CD14-positive monocyte (primary cell): ENCODE measurements around the gene CD300E. TPM values are rescaled to one million over a fixed set of nuclear protein-coding genes. Genes with fewer than 3 reads are reported as not detected.

Source experiments
- DNase-seq, 3 donors: peaks; one replicate each; pipeline ENCODE4 v3.0.0-alpha.2; 2011 to 2022
- H2AFZ ChIP-seq: 2 replicates; pipeline ENCODE4 v1.6.0; 2012; ENCODE audit warnings: mild to moderate bottlenecking, low read depth, low read length, inconsistent platforms; ENCODE audit not compliant: insufficient read depth, poor library complexity, severe bottlenecking
- H3K27ac ChIP-seq, 2 donors: 1 replicate in 1 of 2; 2 replicates in 1 of 2; pipeline ENCODE4 v1.5.1; 2012 to 2013; ENCODE audit warnings: low read length in 2 of 2, control low read depth in 1 of 2, inconsistent platforms in 1 of 2, low read depth in 1 of 2, mild to moderate bottlenecking in 1 of 2
- H3K27me3 ChIP-seq, 2 donors: one replicate each; pipeline versions ENCODE4 v1.6.0 to v1.6.1; 2011 to 2013; ENCODE audit warnings: low read length in 2 of 2; ENCODE audit not compliant: control insufficient read depth in 2 of 2, insufficient read depth in 2 of 2
- H3K36me3 ChIP-seq, 2 donors: replicated peaks in 1 of 2; 1 replicate in 1 of 2; 2 replicates in 1 of 2; pipeline versions ENCODE4 v1.5.1 to v1.6.1; 2012 to 2013; ENCODE audit warnings: low read length in 2 of 2, control low read depth in 1 of 2, inconsistent platforms in 1 of 2, mild to moderate bottlenecking in 1 of 2; ENCODE audit not compliant: insufficient read depth in 2 of 2, control insufficient read depth in 1 of 2
- H3K4me1 ChIP-seq, 2 donors: 1 replicate in 1 of 2; 2 replicates in 1 of 2; pipeline versions ENCODE4 v1.5.1 to v1.6.1; 2012 to 2013; ENCODE audit warnings: low read length in 2 of 2, control low read depth in 1 of 2, inconsistent platforms in 1 of 2, mild to moderate bottlenecking in 1 of 2, moderate library complexity in 1 of 2; ENCODE audit not compliant: insufficient read depth in 2 of 2, control insufficient read depth in 1 of 2
- H3K4me2 ChIP-seq: replicated peaks from 2 replicates; pipeline ENCODE3; 2012; ENCODE audit warnings: low read length, moderate library complexity, mild to moderate bottlenecking; ENCODE audit not compliant: poor library complexity, severe bottlenecking; ENCODE audit errors: extremely low read depth
- H3K4me3 ChIP-seq, 3 experiments: fragments of 200-600 bp in 1 of 3; sonication (generic) in 1 of 3; replicated peaks in 1 of 3; 1 replicate in 2 of 3; 2 replicates in 1 of 3; pipeline ENCODE4 v1.5.1; 2011 to 2013; ENCODE audit warnings: low read length in 3 of 3, mild to moderate bottlenecking in 3 of 3, control low read depth in 2 of 3, low read depth in 2 of 3, inconsistent platforms in 1 of 3, moderate library complexity in 1 of 3
- H3K79me2 ChIP-seq: 2 replicates; pipeline ENCODE4 v1.6.0; 2012; ENCODE audit warnings: mild to moderate bottlenecking, control low read depth, inconsistent platforms, low read length, moderate library complexity; ENCODE audit not compliant: insufficient read depth
- H3K9ac ChIP-seq: 2 replicates; pipeline ENCODE4 v1.6.0; 2017; ENCODE audit warnings: low read length, mild to moderate bottlenecking; ENCODE audit not compliant: insufficient read depth, poor library complexity, severe bottlenecking
- H3K9me3 ChIP-seq, 2 donors: replicated peaks in 1 of 2; 1 replicate in 1 of 2; 2 replicates in 1 of 2; pipeline versions ENCODE4 v1.5.1 to v1.6.1; 2012 to 2013; ENCODE audit warnings: low read length in 2 of 2, control low read depth in 1 of 2; ENCODE audit not compliant: control insufficient read depth in 1 of 2, insufficient read depth in 1 of 2
- H4K20me1 ChIP-seq: 2 replicates; pipeline ENCODE4 v1.6.0; 2012; ENCODE audit warnings: mild to moderate bottlenecking, low read length, control low read depth, moderate library complexity; ENCODE audit not compliant: insufficient read depth
- H3K27ac Mint-ChIP-seq, 7 donors: one replicate each; pipeline ENCODE4 v1.8.0; 2020; ENCODE audit warnings: mild to moderate bottlenecking in 7 of 7, mixed read lengths in 7 of 7, moderate library complexity in 6 of 7, inconsistent platforms in 2 of 7
- H3K27me3 Mint-ChIP-seq, 3 donors: one replicate each; pipeline ENCODE4 v1.8.0; 2021 to 2022; ENCODE audit warnings: low read depth in 3 of 3, mild to moderate bottlenecking in 3 of 3, mixed read lengths in 3 of 3, moderate library complexity in 3 of 3, inconsistent platforms in 1 of 3
- H3K36me3 Mint-ChIP-seq, 2 donors: one replicate each; pipeline ENCODE4 v1.8.0; 2020; ENCODE audit warnings: mixed read lengths in 2 of 2, inconsistent platforms in 1 of 2, mild to moderate bottlenecking in 1 of 2
- H3K4me1 Mint-ChIP-seq: one replicate; pipeline ENCODE4 v1.8.0; 2020; ENCODE audit warnings: mild to moderate bottlenecking, mixed read lengths
- H3K4me3 Mint-ChIP-seq, 2 donors: one replicate each; pipeline ENCODE4 v1.8.0; 2020; ENCODE audit warnings: mild to moderate bottlenecking in 2 of 2, mixed read lengths in 2 of 2, moderate library complexity in 1 of 2
- H3K9me3 Mint-ChIP-seq, 7 donors: one replicate each; pipeline ENCODE4 v1.8.0; 2020 to 2022; ENCODE audit warnings: mixed read lengths in 7 of 7, mild to moderate bottlenecking in 6 of 7, moderate library complexity in 6 of 7, inconsistent platforms in 2 of 7
- CTCF ChIP-seq: fragments of 200-600 bp; IDR thresholded peaks from one replicate; pipeline ENCODE4 v1.8.0; 2022; ENCODE audit warnings: antibody characterized with exemption, mild to moderate bottlenecking
- WGBS: methylation state at CpG from one replicate; pipeline ENCODE4 v1.1.5; 2013; ENCODE audit warnings: missing lambda C conversion rate; ENCODE audit not compliant: insufficient coverage; 5-methylcytosine and 5-hydroxymethylcytosine counted together
- intact Hi-C, 2 donors: fragments of 100-400 bp; cut with micrococcal nuclease; formaldehyde crosslinking; loops; one replicate each; pipeline versions ENCODE4 v1.15.0 to v1.15.1; 2023
- polyA plus RNA-seq, 3 donors: library from polyadenylated mRNA; depleted of rRNA in 1 of 3; unstranded in 2 of 3; stranded (reverse) in 1 of 3; fragments of 300-500 nt in 2 of 3; fragments of >200 nt in 1 of 3; fragmentation: Illumina TruSeq in 2 of 3; gene quantifications; 1 replicate in 2 of 3; 2 replicates in 1 of 3; pipeline ENCODE4 v1.2.3, GENCODE V29; 2012 to 2021

CD300E gene
- polyA plus RNA-seq, 3 donors: 65.0 to 228 (median 122) TPM

GRCh38 chr17:74607221-74607620, 16.3 kb downstream of the CD300E start:
- H3K36me3 Mint-ChIP-seq: peaks cover 28 to 29% of the 10 kb centered on the region in 2 donors
- H3K9me3 Mint-ChIP-seq: peaks cover 0 to 8% (median 3%) of the 10 kb centered on the region in 7 donors
- no peaks in the 10 kb centered on the region for H3K79me2 ChIP-seq
- peaks cover 69% of the 10 kb centered on the region for H3K4me1 Mint-ChIP-seq
- H3K9ac ChIP-seq: no peak overlapping the region
- peak overlapping the region; percentile 73 to 92 (median 91) for H3K27ac Mint-ChIP-seq
- H2AFZ ChIP-seq: no peak overlapping the region
- intact Hi-C loops: no loop called here
- H3K9me3 ChIP-seq: no peaks in the 10 kb centered on the region
- H3K27me3 ChIP-seq: no peaks in the 10 kb centered on the region
- no peak for TF ChIP-seq CTCF
- peak overlapping the region in 1 of 2 donors; percentile 54 for H3K4me3 Mint-ChIP-seq
- peaks cover 0 to 10% (median 1%) of the 10 kb centered on the region in 3 donors for H3K27me3 Mint-ChIP-seq
- peak overlapping the region; percentile 42 for H3K4me2 ChIP-seq
- peak overlapping the region; percentile 32 to 72 for H3K27ac ChIP-seq
- H3K4me3 ChIP-seq: peak overlapping the region in 1 of 3 experiments; percentile 29
- peaks cover 24% of the 10 kb centered on the region for H4K20me1 ChIP-seq
- DNase-seq: peak; percentile 53 to 79 (median 75)
- peaks cover 17 to 29% of the 10 kb centered on the region in 2 donors for H3K36me3 ChIP-seq
- no CpG with 5 or more reads among the region's 1 CpG for WGBS
- peaks cover 65 to 77% of the 10 kb centered on the region in 2 donors for H3K4me1 ChIP-seq

- Mint-ChIP-seq H3K9me3 (peaks cover 0 to 8% (median 3%) of the 10 kb centered on the region in 7 donors), H3K27ac (peak overlapping the region in 1 of 7 donors; percentile 69), H3K4me3 (no peak overlapping the region), H3K4me1 (peaks cover 74% of the 10 kb centered on the region), H3K27me3 (peaks cover 0 to 10% (median 0%) of the 10 kb centered on the region in 3 donors), H3K36me3 (peaks cover 28 to 33% of the 10 kb centered on the region in 2 donors)
- Histone ChIP-seq H3K4me3 (no peak overlapping the region), H3K4me1 (peaks cover 70 to 77% of the 10 kb centered on the region in 2 donors), H3K4me2 (no peak overlapping the region), H3K79me2 (no peaks in the 10 kb centered on the region), H3K27me3 (no peaks in the 10 kb centered on the region), H4K20me1 (peaks cover 13% of the 10 kb centered on the region), H2AFZ (no peak overlapping the region), H3K27ac (peak overlapping the region in 1 of 2 donors; percentile 72), H3K9ac (no peak overlapping the region), H3K9me3 (no peaks in the 10 kb centered on the region), H3K36me3 (peaks cover 5 to 18% of the 10 kb centered on the region in 2 donors)
- no peak for DNase-seq
- WGBS: 96% methylated on average over 8 of the region's 8 CpGs
- intact Hi-C loops: no loop called here
- TF ChIP-seq CTCF: no peak
Observed at GRCh38 chr17:74606050-74606449, 17.5 kb downstream of the CD300E start.
